ENCODE data around the gene VKORC1. TPM values are rescaled to one million over a fixed set of nuclear protein-coding genes. Genes with fewer than 3 reads are reported as not detected.

Gene VKORC1
- total RNA-seq, 2 donors from 2014 or later = 39.5 to 50.3 TPM

DNA sequence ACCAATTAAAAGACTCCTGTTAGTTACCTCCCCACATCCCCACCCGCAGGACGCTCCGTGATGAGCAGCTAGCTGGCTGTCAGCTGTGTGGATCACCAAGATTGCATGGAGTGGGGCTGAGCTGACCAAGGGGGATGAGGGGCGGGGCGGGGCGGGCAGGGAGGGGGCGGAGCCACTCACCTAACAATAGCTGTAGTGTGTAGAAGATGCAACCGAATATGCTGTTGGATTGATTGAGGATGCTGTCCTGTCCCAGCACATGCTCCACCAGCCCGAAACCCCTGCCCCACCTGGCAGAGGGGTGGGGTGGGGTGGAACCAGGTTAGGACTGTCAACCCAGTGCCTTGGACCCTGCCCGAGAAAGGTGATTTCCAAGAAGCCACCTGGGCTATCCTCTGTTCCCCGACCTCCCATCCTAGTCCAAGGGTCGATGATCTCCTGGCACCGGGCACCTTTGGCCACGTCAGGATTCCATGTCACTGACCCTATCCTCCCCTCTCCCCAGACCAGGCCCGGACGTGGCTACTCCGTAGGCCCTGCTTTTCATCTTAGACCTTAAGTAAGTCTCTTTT is 1.4 kb downstream of the VKORC1 start:
- H3K36me3 ChIP-seq = no peaks in the 10 kb centered on the region
- no peak overlapping the region for H3K4me3 ChIP-seq
- TF ChIP-seq, protein P1, sequence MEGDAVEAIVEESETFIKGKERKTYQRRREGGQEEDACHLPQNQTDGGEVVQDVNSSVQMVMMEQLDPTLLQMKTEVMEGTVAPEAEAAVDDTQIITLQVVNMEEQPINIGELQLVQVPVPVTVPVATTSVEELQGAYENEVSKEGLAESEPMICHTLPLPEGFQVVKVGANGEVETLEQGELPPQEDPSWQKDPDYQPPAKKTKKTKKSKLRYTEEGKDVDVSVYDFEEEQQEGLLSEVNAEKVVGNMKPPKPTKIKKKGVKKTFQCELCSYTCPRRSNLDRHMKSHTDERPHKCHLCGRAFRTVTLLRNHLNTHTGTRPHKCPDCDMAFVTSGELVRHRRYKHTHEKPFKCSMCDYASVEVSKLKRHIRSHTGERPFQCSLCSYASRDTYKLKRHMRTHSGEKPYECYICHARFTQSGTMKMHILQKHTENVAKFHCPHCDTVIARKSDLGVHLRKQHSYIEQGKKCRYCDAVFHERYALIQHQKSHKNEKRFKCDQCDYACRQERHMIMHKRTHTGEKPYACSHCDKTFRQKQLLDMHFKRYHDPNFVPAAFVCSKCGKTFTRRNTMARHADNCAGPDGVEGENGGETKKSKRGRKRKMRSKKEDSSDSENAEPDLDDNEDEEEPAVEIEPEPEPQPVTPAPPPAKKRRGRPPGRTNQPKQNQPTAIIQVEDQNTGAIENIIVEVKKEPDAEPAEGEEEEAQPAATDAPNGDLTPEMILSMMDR (IDR thresholded peaks at IDR 0.05) = no peak
- intact Hi-C loops (cut with DNase I) = loop anchor here (10.0 kb wide), 1 partner anchor 62 kb away; the partner anchor contains the start of gene PRSS36
- H3K9ac ChIP-seq (ENCODE audit: low read depth in 2 of 2, low read length in 2 of 2) = no peak overlapping the region
- DNase-seq = peak; percentile 34
- no peaks in the 10 kb centered on the region for H3K9me3 ChIP-seq
- H3K27ac ChIP-seq = no peak overlapping the region
- H3K4me1 ChIP-seq = peaks cover 8% of the 10 kb centered on the region
- H3K27me3 ChIP-seq = no peaks in the 10 kb centered on the region

- TF ChIP-seq, protein P1 (IDR thresholded peaks at IDR 0.05) = no peak
- intact Hi-C loops (cut with DNase I) = loop anchor here (10.0 kb wide), 1 partner anchor 62 kb away; the partner anchor contains the start of gene PRSS36
- Histone ChIP-seq H3K4me3 (no peak overlapping the region), H3K9ac (ENCODE audit: low read depth in 2 of 2, low read length in 2 of 2) (peak overlapping the region in 1 of 2 donors; percentile 8), H3K36me3 (no peaks in the 10 kb centered on the region), H3K9me3 (no peaks in the 10 kb centered on the region), H3K27me3 (no peaks in the 10 kb centered on the region), H3K4me1 (peaks cover 8% of the 10 kb centered on the region), H3K27ac (no peak overlapping the region)
- no peak for DNase-seq
These were observed 2.3 kb downstream of the VKORC1 start for GRCh38 chr16:31092330-31092729.

DNA sequence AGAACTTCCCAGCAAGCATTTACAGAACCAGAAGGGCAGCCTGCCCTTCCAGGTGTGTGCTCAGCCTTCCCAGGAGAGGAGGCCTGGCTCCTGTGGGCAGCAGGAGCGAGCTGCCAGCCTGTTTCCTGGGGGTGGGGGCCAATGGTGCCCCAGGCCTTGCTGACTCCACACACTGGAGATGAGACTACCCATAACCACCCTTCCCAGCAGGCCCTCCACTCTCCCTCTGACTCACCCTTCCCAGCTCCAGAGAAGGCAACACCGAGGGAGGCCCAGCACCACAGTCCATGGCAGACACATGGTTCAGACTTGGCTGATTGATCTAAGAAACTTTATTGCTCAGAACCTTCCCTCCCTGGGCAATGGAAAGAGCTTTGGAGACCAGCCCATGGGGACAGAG is 4.1 kb downstream of the VKORC1 start:
- Histone ChIP-seq H3K4me3 (no peak overlapping the region), H3K27ac (no peak overlapping the region), H3K4me1 (peaks cover 8% of the 10 kb centered on the region), H3K36me3 (no peaks in the 10 kb centered on the region), H3K9me3 (no peaks in the 10 kb centered on the region), H3K27me3 (no peaks in the 10 kb centered on the region), H3K9ac (ENCODE audit: low read depth in 2 of 2, low read length in 2 of 2) (no peak overlapping the region)
- intact Hi-C loops (cut with DNase I) = loop anchor here (10.0 kb wide), 1 partner anchor 64 kb away; the partner anchor contains the start of gene PRSS36
- DNase-seq = no peak
- TF ChIP-seq, protein P1 (IDR thresholded peaks at IDR 0.05) = no peak

DNA sequence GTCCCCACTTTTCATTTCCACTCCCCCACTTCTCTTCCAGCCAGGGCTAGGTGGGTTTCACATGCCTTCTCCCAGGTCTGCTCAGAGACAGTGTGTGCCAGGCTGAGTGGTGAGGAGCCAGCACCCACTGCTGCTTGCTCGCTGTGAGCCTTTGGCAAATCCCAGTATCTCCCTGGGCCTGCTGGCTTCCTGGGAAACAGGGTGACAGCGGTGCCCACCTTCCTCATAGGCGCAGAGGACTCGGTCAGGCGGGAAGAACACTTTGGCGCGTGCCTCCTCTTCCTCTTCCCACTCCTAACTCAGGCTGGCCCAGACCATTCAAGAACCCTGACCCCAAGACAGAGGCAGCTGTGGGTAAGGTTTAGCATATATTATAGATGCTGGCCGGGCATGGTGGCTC is 5.4 kb downstream of the VKORC1 start:
- H3K4me1 ChIP-seq = peaks cover 8% of the 10 kb centered on the region
- intact Hi-C loops (cut with DNase I) = no loop called here
- H3K36me3 ChIP-seq = no peaks in the 10 kb centered on the region
- H3K9ac ChIP-seq (ENCODE audit: low read depth in 2 of 2, low read length in 2 of 2) = no peak overlapping the region
- H3K9me3 ChIP-seq = no peaks in the 10 kb centered on the region
- H3K27ac ChIP-seq = no peak overlapping the region
- TF ChIP-seq, protein P1 (IDR thresholded peaks at IDR 0.05) = no peak
- H3K27me3 ChIP-seq = no peaks in the 10 kb centered on the region
- DNase-seq = no peak
- H3K4me3 ChIP-seq = no peak overlapping the region

DNA sequence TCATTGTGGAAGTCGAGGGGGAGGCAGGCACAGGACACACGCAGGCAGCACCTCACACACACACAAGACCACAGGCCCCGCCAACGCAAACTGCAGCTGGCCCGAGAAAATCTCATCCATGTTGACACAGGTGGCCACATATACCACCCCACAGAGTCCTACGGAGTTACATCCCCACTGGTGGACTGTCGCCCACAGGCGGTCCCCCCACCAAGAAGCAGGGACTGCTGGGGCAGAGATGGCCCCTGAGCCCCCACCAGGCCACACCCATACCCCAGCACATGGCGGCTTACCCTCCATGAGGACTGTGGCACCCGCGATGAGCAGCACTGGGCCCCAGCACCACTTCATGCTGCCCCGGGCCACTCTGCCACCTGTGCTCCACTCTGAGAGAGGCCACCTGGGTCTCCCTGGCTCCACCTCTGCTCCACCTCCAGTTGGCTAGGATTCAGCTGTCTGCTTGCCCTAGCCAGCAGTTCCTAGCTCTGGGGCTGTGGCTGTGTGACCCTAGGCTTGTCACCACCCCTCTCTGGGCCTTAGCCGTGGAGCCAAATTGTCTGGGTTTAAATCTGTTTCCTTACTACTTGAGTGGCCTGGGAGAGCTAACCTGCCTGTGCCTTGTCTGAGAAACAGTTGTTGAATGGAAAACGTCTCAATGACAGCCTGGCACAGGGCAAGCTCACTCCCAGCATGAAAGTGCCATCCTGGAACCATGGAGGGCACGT is 6.0 kb downstream of the VKORC1 start, which contains the start of gene PRSS53:
Gene PRSS53 (minus strand): TSS at position 485 of the 725 bp plus-strand sequence. CDS start 134 bp downstream, at position 351.
- no peak for DNase-seq
- H3K27me3 ChIP-seq = no peaks in the 10 kb centered on the region
- H3K27ac ChIP-seq = no peak within 1 kb of the TSS
- no peaks in the 10 kb centered on the region for H3K36me3 ChIP-seq
- H3K4me1 ChIP-seq = peaks cover 6% of the 10 kb centered on the region
- intact Hi-C loops (cut with DNase I) = no loop called here
- TF ChIP-seq, protein P1 (IDR thresholded peaks at IDR 0.05) = no peak
- no peak within 1 kb of the TSS for H3K4me3 ChIP-seq
- H3K9ac ChIP-seq (ENCODE audit: low read depth in 2 of 2, low read length in 2 of 2) = no peak within 1 kb of the TSS
- no peaks in the 10 kb centered on the region for H3K9me3 ChIP-seq

All from colonic mucosa (tissue), 4 donors.